GM18867 (cell line): ENCODE data around the gene WDR1.
"Not testable (repeated sequence)": the region's sequence is repeated elsewhere in the genome, so short reads cannot be mapped to it uniquely, and the experiment has no call there.

Experiments
- ATAC-seq: cut with Tn5 transposase; IDR thresholded peaks from one replicate; pipeline ENCODE4 v1.9.1; 2021; ENCODE audit warnings: mild to moderate bottlenecking, moderate library complexity; ENCODE audit not compliant: unreplicated experiment

WDR1 gene

GRCh38 chr4:10134141-10134540, 17.5 kb upstream of the WDR1 start:
- no peak for ATAC-seq

DNA sequence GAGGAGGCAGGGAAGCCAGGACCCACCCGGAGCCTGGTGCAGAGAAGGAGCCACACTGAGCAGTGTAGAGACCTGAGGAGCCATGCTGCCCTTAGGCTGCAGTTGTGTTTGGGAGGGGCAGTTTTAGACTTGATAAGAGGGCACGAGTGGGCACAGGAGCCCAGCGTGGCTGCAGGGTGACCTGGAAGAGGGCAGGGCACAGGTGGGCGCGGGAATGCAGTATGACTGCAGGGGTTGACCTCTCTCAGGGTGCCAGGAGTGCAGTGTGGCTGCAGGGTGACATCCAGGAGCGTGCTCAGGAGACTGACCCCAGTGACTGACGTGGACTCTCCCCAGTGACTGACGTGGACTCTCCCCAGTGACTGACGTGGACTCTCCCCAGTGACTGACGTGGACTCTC, 14.6 kb upstream of the WDR1 start:
- ATAC-seq = no peak

GRCh38 chr4:10130178-10130888, 13.7 kb upstream of the WDR1 start:
- no peak for ATAC-seq

- no peak for ATAC-seq
These were observed 12.9 kb upstream of the WDR1 start for GRCh38 chr4:10129196-10130177.

- no peak for ATAC-seq
These were observed 12.2 kb upstream of the WDR1 start for GRCh38 chr4:10128761-10129160.

- not testable (repeated sequence) for ATAC-seq
These were observed 10.9 kb upstream of the WDR1 start for GRCh38 chr4:10127531-10127930.

GRCh38 chr4:10124167-10124930, 7.8 kb upstream of the WDR1 start:
- no peak for ATAC-seq

DNA sequence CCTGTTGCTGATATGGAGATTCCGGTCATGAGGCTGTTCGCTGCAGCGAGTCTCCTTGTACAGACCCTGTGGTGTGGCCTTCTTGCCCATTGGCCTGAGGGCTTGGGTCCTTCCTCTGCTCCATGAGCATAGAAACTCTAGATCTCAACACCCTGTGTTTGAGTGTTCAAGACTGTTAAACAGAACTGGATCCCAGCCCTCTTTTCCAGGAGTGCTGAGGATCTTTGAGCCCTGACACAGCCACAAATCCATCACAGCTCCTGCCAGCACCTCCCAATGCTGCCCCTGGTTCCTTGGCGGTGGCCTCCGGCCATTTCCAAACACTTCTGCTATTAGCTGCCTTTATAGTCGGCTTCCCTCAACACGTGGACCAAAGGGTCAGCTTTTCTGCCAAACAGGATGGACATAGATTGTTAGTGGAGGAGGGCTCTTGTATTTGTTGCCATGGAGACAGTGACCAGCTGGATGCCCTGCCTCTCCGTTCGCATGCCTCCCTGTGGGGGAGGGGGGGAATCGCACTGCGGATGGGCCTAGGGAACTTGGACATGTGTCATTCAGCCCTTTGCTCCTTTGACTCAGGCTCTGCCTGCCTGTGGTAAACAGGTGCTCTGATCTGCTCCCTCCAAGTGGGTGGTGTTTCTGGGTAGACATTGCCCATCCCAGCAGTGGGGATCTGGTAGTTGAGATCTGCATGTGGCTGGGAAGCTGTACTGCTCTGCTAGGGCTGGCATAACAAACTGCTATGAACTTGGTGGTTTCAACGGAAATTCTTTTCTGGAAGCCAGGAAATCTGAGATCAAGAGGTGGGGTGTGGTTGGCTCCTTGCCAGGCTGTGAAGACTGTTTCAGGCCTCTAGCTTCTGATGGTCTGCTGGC, 6.9 kb upstream of the WDR1 start:
- no peak for ATAC-seq

DNA sequence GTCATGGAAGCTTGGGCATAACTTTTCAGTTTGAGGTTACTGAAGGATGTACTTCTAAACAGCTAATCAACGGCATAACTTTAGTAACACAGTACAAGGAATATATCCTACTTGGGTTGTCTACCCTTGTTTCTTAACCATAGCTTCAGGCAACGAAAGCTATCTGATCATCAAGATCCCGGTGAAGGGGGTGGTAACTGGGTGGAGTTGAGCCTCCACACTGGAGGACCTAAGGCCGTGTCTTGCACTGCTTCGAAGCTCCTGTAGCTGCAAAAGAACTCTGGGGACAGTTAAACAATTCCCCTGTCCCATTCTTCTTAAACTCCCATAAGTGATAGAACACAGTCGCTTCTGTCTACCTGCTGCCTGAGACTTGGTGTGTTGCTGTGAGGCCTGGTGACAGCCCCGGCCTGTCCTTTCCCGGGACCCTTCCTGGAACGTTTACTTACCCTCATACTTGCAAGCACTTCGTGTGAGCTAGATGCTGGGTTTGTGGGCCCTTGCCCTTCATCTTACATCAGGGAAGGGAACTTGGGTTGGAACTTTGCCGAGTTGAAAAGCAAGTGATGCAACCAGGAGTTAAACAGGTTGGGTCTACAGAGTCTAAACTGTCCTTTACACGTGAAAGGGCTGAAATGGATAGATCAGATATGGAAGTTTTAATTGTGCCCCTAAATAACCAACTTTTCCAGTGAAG, 5.8 kb upstream of the WDR1 start:
- ATAC-seq = no peak

DNA sequence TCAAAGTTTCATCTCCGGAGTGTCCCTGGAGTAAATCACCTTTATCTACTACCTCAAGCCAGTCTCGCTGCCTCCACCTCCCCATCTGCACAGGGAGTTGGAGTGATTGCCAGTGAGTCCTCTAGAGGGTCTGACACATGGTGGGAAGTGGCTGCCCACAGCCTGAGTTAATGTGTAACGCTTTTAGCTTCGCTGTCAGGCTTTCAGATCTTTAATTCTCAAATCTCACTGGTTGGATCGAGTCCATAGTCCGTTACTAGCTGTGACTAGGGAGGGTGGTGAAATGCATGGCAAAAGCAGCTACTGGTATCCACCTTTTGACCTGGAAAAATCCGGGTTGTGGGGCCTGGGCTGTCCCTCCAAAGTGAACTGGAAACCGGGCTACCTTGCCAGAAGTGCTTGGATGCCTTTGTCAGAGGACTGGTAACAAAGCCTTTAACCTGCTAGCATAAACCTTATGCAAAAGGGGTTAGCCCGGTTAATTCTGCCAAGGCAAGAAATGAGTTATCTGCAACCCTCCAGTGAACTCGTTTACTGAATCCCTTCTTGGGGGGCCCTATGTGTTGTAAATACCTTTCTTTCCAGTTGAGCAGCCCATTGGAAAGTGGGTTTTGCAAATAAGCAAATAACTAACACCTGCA, 5.1 kb upstream of the WDR1 start:
- no peak for ATAC-seq

DNA sequence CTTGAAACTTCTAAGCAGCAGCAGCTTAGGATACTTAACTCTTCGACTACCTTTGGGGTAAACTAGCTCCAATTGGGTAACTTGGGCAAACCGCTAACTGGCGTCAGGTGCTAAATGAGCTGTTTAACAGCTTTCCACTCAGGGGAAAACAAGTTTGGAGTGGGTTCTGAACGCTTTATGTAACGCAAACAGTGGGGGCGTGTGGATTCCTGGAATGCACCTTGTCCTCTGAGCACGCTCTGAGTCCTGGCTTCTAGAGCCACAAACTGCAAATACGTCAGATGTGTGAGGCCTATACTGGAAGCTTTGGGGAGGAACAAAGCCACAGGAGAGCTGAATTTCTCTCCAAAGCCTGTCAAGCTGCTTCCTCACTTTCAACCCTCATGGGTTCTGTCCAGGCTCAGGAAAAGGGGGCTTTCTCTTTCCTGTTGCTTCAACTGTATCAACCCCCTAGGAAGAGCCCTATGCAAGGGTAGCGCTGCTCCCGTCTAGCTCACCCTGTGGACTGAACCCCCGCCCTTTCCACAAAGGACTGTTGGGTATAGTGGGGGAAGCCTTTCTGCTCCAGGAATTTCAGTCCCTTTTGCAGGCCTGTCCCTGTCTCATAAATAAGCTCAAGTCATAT, 4.5 kb upstream of the WDR1 start:
- no peak for ATAC-seq

DNA sequence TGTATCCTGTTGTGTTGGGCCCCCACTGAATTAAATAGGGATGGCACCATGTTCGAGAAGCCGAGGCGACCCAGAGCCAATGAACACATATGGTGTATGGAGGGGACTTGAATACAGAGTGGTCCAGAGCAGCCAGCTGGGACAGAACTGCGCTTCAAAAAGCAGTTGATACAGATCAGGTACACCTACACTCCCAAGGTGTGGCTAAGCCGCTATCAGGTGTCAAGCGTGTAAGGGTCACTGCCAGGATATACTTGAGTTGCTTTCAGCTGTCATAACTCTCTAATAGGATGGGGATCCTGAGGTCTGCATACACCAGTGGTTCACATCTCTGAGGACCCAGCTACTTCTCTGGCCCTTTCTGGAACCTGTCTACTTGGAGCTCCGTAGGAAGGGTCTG, 3.2 kb upstream of the WDR1 start:
- ATAC-seq = no peak

- ATAC-seq = no peak
These were observed 2.7 kb upstream of the WDR1 start for GRCh38 chr4:10119278-10119677.

GRCh38 chr4:10118048-10119004, 1.7 kb upstream of the WDR1 start:
- ATAC-seq = no peak

GRCh38 chr4:10117359-10118047, 904 bp upstream of the WDR1 start:
- no peak for ATAC-seq

DNA sequence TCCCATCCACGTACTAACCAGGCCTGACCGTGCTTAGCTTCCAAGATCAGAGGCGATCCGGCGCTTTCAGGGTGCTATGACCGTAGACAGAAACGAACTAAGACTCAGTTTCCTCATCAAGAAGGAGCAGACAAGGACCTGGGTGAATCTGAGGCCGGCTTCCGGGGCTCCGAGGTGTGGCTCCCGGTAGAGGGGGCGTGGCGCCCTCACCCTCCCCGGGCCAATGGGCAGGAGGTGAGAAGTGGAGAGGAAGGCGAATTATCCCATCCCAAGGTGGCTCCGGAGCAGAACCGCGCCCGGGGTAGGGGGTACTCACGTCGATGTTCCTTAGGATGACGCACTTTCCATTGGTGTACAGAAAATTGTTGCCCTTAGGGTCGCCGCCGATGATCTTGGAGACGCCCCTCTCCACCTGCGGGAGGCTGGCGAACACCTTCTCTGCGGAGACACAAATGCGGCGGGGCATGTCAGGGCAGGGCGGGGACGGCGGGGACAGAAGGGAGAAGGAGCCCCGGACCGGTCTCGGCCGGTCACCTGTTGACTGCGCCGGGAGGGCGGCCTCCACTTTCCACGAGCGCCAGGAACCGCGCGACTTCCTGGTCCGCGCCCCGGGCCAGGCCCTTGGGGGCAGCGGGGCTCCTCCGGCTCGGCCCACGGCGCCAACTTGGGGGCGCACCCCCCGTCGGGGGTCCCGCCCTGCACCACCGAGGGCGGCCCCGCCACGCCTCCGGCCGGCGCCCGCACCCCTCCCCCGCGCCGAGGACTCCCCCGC, 616 bp downstream of the WDR1 start:
- ATAC-seq = peak; percentile 40
